Fibroblast of gingiva (primary cell): ENCODE data around the gene IRF7.
"Not testable (repeated sequence)": the region's sequence is repeated elsewhere in the genome, so short reads cannot be mapped to it uniquely, and the experiment has no call there.

Source experiments
- DNase-seq: peaks from one replicate; pipeline ENCODE4 v3.0.0-alpha.2; 2011; ENCODE audit warnings: low read depth

The IRF7 gene

DNA sequence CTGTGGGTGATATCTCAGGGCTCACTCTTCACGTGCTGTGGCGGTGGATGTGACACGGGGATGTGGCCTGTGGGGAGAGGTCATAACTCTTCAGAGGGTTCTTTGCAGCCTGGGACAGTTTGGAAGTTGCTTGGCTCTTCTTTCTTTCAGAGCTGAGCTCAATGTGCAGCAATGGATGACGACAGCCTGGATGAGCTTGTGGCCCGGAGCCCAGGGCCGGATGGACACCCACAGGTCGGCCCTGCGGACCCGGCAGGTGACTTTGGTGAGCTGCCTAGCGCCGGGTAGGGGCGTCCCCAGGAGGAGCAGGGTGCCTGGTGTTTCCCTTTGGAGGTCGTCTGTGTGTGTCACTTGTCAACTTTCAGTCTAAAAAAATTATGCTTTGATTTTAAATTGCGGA lies 34.4 kb downstream of the IRF7 start:
- DNase-seq: no peak

DNA sequence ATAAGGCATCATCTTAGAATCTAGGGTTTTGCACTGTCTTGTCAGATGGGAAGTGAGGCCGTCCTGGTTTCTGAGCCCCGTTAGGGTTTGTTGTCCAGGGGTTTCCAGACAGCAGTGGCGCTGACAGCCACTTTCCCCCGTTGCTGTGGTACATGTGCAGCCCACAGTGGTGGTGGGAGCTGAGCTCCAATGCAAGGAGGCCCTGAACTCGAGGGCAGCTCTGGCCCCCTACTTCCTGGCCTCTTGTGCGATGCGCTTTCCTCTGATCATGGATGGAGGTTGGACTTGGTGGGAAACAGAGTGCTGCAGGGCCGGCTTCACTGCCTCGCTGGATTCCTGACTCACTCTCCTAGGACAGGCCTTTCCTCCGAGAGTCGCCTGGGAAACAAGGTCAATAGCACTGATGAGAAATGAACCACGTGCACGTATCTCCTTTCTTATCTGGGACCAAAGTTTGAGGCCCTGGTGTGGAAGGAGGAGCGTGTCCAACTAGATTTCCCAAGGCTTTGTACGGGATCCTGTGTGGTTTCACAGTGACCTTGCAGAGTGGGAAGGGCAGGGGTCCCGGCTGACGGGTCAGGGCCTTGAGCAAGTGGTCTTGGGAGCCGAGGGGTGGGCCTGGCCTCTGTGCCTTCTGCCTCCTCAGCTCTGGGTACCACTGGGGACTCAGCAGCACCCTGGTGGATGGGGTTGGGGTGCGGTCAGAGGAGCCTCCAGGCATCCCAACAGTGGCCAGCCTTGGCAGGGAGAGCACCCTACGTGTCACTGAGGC lies 35.7 kb downstream of the IRF7 start:
- no peak for DNase-seq

GRCh38 chr11:578276-579035 lies 37.3 kb downstream of the IRF7 start:
- DNase-seq: no peak

DNA sequence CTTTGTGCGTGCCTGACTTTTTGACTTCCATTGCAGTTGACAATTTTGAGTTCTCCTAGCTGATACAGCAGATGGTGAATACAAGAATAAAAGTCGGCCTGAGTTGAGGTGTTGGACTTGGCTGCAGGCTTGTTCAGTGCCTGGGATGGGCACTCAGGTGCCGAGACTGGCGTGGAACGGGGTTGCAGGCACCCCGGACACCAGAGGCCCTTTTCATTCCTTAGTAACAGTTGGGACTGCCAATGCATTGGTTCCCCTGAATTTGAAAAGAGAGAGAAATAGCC lies 38.2 kb downstream of the IRF7 start:
- DNase-seq: no peak

- no peak for DNase-seq
These were observed 38.7 kb downstream of the IRF7 start for GRCh38 chr11:576811-577610.

DNA sequence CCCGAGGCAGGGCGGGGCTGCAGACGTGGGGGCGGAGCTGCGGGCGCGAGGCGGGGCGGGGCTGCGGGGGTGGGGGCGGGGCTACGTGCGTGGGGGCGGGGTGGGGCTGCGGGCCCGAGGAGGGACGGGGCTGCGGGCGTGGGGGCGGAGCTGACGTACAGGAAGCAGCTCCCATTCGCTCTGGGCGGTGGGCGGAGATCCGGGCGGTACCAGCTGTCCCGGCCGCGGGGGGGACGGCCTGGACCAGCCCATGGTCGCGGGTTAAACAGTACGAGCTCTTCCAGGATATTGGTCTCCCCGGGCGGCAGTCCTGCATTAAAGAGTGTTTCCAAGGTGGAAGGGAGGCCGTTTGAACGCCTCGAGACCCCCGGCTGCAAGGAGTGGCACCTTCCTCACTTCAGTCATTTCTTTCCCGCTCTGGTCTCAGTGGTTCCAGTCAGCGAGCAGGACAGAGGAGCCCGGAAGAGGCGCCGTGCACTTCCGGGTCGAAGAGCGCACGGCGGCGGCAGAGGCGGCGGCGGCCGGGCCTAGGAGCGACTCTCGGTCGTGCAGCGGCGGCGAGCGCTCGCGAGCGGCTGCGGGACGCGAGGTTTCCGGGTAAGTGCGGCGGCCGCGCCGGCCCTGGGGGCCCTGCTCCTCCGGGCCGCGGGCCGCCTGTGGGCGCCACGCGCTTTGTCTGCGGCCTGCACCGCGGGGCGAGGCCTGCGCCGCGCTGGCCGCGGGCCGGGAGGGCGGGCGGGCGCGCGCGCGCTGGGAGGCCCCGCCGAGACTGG lies 39.6 kb downstream of the IRF7 start, which contains the start of gene PHRF1:
TSS of gene PHRF1 (plus strand) at position 475 of the 773 bp plus-strand sequence. CDS start 5,043 bp downstream, outside the sequence.
- peak; percentile 95 for DNase-seq

- DNase-seq: peak; percentile 21
These were observed 40.3 kb downstream of the IRF7 start for GRCh38 chr11:575313-575995.

- no peak for DNase-seq
These were observed 41.0 kb downstream of the IRF7 start for GRCh38 chr11:574632-575312.

- DNase-seq: not testable (repeated sequence)
These were observed 41.6 kb downstream of the IRF7 start for GRCh38 chr11:574031-574570.

- no peak for DNase-seq
These were observed 42.5 kb downstream of the IRF7 start for GRCh38 chr11:573146-573759.

GRCh38 chr11:571802-572185 lies 44.0 kb downstream of the IRF7 start:
- DNase-seq: no peak

GRCh38 chr11:569158-569885 lies 46.4 kb downstream of the IRF7 start:
- no peak for DNase-seq

DNA sequence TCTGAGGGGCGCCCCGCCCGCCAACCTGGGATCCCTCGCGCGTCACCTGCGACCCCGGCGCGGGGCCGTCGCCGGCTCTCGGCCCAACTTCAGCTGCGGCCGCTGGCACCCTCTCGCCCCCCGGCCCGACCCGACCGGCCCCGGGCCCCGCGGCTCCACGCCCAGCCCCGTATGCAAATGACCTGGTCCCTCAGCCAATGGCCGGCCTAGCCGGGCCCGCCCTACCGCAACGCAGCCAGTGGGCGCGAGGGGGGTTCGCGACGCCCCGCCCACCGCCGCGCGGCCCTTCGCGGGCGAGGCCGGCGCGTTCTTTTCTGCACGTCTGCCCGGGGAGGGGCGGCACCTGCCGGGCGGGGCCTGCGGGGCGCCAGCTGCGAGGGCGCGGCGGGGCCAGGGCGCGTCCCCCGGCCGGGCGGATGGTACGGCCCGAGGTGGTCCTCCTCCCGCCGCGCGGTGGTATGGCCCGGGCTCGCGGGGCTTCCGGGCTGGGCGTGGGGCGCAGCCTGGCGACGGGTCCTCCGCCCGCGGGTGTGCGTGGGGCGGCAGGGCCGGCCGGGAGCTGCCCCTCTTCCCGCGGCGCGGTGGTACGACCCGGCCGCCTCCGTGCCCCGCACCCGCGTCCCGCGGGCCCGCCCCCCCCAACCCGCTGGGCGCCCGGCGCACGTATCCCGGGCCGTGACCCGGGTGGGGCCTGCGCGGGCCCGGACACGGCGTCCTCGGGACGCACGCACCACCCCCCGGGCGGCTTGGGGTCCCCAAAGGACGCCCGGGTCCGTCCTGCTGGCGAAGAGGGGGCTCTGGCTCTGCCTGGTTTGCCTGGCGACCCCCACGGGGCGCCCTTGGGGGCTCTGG lies 47.2 kb downstream of the IRF7 start:
- DNase-seq: peak; percentile 89

DNA sequence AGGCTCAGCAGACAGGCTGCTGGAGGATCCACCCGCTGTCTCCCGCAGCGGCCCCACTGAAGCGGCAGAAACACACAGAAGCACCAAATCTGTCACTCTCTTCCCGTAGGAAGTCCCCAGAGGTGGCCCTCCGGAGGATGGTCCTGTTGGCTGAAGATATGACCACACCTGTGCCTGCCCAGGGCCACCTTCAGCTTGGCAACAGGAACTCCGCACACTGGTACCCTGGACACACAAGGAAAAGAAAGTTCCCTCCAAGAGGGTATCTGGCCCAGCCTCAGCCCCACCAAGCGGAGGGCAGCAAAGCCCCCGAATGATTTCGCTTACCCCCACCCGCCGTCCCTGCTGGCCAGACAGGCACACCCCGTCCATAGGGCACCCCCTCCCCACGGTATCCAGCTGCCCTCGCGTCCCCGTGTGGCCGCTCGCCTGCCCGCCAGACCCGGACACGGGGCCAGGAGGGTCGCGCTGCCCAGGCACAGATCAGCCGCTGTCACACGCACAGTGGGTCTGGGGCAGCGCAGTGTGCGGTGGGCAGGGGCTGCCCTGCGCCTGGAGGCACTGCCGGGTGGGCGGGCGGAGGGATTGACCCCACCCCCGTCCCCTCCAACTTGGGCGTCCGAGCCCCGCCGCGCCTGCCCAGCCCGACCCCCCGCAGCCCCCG lies 48.0 kb downstream of the IRF7 start:
- DNase-seq: no peak

GRCh38 chr11:567011-567628 lies 48.6 kb downstream of the IRF7 start:
- no peak for DNase-seq

DNA sequence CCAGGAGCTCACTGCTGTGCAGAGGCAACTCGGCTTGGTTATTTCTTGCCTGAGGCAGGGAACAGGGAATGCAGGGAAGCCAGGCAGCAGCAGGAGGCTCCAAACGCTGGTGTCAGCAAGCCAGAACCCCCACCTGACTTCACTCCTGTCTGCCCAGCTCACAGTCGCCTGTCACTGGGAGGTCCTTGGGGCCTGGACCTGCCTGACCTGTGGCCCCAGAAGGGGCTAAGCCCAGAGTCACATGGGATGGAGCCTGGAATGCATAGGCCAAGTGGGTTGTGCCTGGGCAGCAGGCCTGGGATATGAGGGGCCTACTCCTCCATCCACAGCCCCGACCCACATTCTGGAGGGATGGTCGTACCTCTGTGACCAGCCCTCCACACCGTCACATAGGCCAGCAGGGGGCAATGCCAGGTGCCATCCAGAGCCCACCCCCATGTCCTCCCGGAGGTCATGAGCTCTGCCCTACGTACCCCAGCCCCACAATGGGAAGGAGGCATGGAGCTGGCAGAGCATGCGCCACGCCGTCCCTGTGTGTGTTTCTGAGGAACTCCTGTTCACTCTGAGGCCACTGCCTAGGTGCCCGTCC lies 49.7 kb downstream of the IRF7 start:
- DNase-seq: no peak
